Hepatic stellate cell (primary cell): Measurements from ENCODE around the gene SMG6.
A peak's percentile ranks its signal among the peaks of the same experiment; 100 is the strongest.
"Not testable (repeated sequence)": the region's sequence is repeated elsewhere in the genome, so short reads cannot be mapped to it uniquely, and the experiment has no call there.

Source experiments
- DNase-seq: peaks from one replicate; pipeline ENCODE4 v3.0.0; 2011; ENCODE audit warnings: low spot score

SMG6 gene

GRCh38 chr17:2178798-2179501 lies 124.6 kb downstream of the SMG6 start:
- no peak for DNase-seq

GRCh38 chr17:2177235-2177811 lies 126.3 kb downstream of the SMG6 start:
- DNase-seq, result no peak

- DNase-seq, result no peak
Observed at GRCh38 chr17:2176499-2177169, 127.0 kb downstream of the SMG6 start.

GRCh38 chr17:2175294-2175628 lies 128.3 kb downstream of the SMG6 start:
- DNase-seq, result no peak

GRCh38 chr17:2174468-2175293 lies 128.9 kb downstream of the SMG6 start:
- DNase-seq, result peak; percentile 75

GRCh38 chr17:2174014-2174413 lies 129.6 kb downstream of the SMG6 start:
- no peak for DNase-seq

GRCh38 chr17:2172999-2173398 lies 130.6 kb downstream of the SMG6 start:
- DNase-seq, result no peak

- DNase-seq, result peak; percentile 71
Observed at GRCh38 chr17:2172077-2172851, 131.3 kb downstream of the SMG6 start.

- DNase-seq, result no peak
Observed at GRCh38 chr17:2171702-2172076, 131.9 kb downstream of the SMG6 start.

GRCh38 chr17:2170023-2170422 lies 133.6 kb downstream of the SMG6 start:
- no peak for DNase-seq

GRCh38 chr17:2165723-2166122 lies 137.9 kb downstream of the SMG6 start:
- DNase-seq, result not testable (repeated sequence)

- no peak for DNase-seq
Observed at GRCh38 chr17:2158396-2158780, 145.2 kb downstream of the SMG6 start.

GRCh38 chr17:2157675-2158395 lies 145.8 kb downstream of the SMG6 start:
- DNase-seq, result no peak

GRCh38 chr17:2157081-2157480 lies 146.5 kb downstream of the SMG6 start:
- peak; percentile 71 for DNase-seq

- no peak for DNase-seq
Observed at GRCh38 chr17:2156666-2157065, 146.9 kb downstream of the SMG6 start.

- no peak for DNase-seq
Observed at GRCh38 chr17:2155573-2155972, 148.0 kb downstream of the SMG6 start.

GRCh38 chr17:2151358-2152033 lies 152.1 kb downstream of the SMG6 start:
- DNase-seq, result no peak

- no peak for DNase-seq
Observed at GRCh38 chr17:2150806-2151205, 152.8 kb downstream of the SMG6 start.

- no peak for DNase-seq
Observed at GRCh38 chr17:2149934-2150333, 153.7 kb downstream of the SMG6 start.

- no peak for DNase-seq
Observed at GRCh38 chr17:2146132-2146871, 157.3 kb downstream of the SMG6 start.
